Thyroid gland (tissue), 4 donors: ENCODE data around the gene PITPNC1.

Experiments used
- CTCF ChIP-seq, 6 experiments: fragments of 200-600 bp in 3 of 6; fragments of 450-650 bp in 3 of 6; sonication (generic) in 3 of 6; IDR thresholded peaks; one replicate each; pipeline ENCODE4 v1.5.1; 2016 to 2019; ENCODE audit warnings: antibody characterized with exemption in 6 of 6, mild to moderate bottlenecking in 2 of 6, inconsistent platforms in 1 of 6, moderate library complexity in 1 of 6
- POLR2A ChIP-seq, 2 donors: fragments of 450-650 bp; IDR thresholded peaks; one replicate each; pipeline ENCODE4 v1.6.1; 2017; ENCODE audit warnings: antibody characterized with exemption in 2 of 2, mild to moderate bottlenecking in 2 of 2, moderate library complexity in 1 of 2

GRCh38 chr17:67438667-67439066 lies 61.6 kb downstream of the PITPNC1 start:
- no peak for TF ChIP-seq CTCF (IDR thresholded peaks at IDR 0.05)
- no peak for TF ChIP-seq POLR2A (IDR thresholded peaks at IDR 0.05)
